ENCODE measurements around the gene BLVRB. TPM values are rescaled to one million over a fixed set of nuclear protein-coding genes. Genes with fewer than 3 reads are reported as not detected.
A peak's percentile ranks its signal among the peaks of the same experiment; 100 is the strongest.
"Not testable (repeated sequence)": the region's sequence is repeated elsewhere in the genome, so short reads cannot be mapped to it uniquely, and the experiment has no call there.

The BLVRB gene
- total RNA-seq, 1 donor from 2014 or later, result 141 TPM

DNA sequence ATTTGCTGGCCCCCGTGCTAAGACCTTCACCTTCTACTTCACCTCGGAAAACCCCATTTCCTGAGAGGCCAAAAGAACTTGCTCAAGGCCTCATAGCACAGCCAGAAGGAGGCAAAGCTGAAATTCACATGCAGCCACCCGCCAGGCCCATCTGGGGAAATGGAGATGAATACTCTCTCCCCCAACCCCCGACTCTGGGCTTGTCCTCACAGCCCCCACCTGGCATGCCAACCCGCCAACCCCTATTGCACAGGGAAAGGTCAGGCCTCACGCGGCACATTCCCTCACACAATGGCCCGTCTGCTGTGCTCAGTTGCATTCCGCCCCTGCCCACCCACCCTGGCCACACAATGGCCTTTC is 55.5 kb downstream of the BLVRB start:
- no peak for DNase-seq (ENCODE audit: low spot score)

- DNase-seq (ENCODE audit: low spot score), result not testable (repeated sequence)
Observed at GRCh38 chr19:40408598-40408925, 57.0 kb downstream of the BLVRB start.

GRCh38 chr19:40407714-40408597 is 57.6 kb downstream of the BLVRB start:
- no peak for DNase-seq (ENCODE audit: low spot score)

DNA sequence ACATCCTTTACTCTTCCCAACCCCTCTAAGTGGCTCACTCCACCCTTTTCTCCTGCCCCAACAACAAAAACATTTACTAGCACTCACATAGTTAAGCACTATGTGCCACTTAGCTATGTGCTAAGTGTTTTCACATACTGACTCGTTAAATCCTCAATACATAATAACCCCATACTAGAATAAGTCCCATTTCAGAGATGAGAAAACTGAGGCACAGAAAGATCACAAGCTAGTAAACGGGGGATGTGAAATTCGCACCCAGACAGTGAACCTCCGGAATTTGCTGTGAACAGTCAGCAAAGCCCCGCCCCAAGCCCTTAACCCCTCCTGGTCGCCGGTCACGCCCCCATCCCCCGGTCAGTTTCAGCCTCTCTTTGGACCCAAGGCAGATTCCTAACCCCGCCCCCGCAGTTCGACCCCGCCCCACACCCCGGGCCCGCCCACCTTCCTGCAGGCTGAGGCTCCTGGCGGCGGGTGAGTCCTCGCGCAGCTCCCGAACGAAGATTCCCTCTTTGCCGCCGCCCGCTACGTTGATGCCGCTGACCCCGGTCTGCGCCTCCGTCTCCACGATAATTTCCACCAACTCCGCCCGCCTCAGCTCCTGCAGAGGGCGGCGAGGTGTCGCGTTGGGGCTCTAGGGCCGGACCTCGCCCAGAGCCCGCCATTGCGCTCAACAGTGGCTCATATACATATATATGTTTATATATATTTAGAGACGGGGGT is 62.1 kb downstream of the BLVRB start:
- peak; percentile 93 for DNase-seq (ENCODE audit: low spot score)

DNA sequence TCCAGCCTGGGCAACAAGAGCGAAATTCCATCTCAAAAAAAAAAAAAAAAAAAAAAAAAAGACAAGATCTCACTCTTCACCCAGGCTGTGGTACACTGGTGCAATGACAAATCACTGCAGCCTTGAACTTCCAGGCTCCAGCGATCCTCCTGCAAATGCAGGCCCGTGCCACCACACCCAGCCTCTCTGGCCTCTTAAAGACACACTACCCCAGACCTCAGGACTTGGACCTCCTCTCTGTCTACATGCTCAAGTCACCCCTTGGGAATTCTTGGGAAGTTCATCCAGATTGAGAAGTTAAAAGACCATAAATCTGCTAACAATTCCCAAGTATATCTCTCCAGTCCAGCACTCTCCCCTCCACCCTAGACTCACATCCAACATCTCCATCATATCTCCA is 65.0 kb downstream of the BLVRB start:
- DNase-seq (ENCODE audit: low spot score), result no peak

GRCh38 chr19:40398417-40399131 is 67.0 kb downstream of the BLVRB start:
- no peak for DNase-seq (ENCODE audit: low spot score)

Other genes with a start within 250 kb of the BLVRB start
- gene TTC9B, start 247.4 kb downstream of the BLVRB start, total RNA-seq, result not detected
- gene CCNP, start 239.1 kb downstream of the BLVRB start, total RNA-seq, result 0.39 TPM
- gene AKT2, start 180.4 kb downstream of the BLVRB start, total RNA-seq, result 189 TPM
- gene C19orf47, start 117.3 kb downstream of the BLVRB start, total RNA-seq, result 13.0 TPM
- 275 TPM for gene PLD3, start 117.0 kb downstream of the BLVRB start, total RNA-seq
- gene HIPK4, start 75.6 kb downstream of the BLVRB start, total RNA-seq, result 0.29 TPM
- gene PRX, start 52.4 kb downstream of the BLVRB start, total RNA-seq, result 2.3 TPM
- 20.2 TPM for gene SERTAD1, start 39.8 kb downstream of the BLVRB start, total RNA-seq
- gene SERTAD3, start 21.4 kb downstream of the BLVRB start, total RNA-seq, result 40.7 TPM
- 6.1 TPM for gene SPTBN4, start 1.3 kb upstream of the BLVRB start, total RNA-seq
- gene SHKBP1, start 111.1 kb upstream of the BLVRB start, total RNA-seq, result 54.3 TPM
- gene LTBP4, start 135.6 kb upstream of the BLVRB start, total RNA-seq, result 217 TPM
- gene NUMBL, start 224.9 kb upstream of the BLVRB start, total RNA-seq, result 63.8 TPM

Data from mesenteric fat pad (tissue), 1 donor.